Stimulated activated naive CD8-positive, alpha-beta T cell treated with anti-CD3 and anti-CD28 coated beads, Interleukin-15, amount 100 ng/mL, for 72 hours (primary cell): ENCODE data around the gene LMO4.

Experiments
- ATAC-seq: fragments of 150-1000 bp; cut with Tn5 transposase; 2 replicates; pipeline ENCODE4 v1.10.0; 2021; ENCODE audit warnings: mild to moderate bottlenecking, moderate library complexity
- DNase-seq, 2 donors: peaks; one replicate each; pipeline ENCODE4 v3.0.0; 2021 to 2022
- H3K27ac Mint-ChIP-seq, 2 donors: one replicate each; pipeline ENCODE4 v1.8.0; 2022; ENCODE audit warnings: mild to moderate bottlenecking in 2 of 2, mixed read lengths in 2 of 2, moderate library complexity in 2 of 2
- H3K27me3 Mint-ChIP-seq: one replicate; pipeline ENCODE4 v1.8.0; 2022; ENCODE audit warnings: mixed read lengths
- H3K4me1 Mint-ChIP-seq: one replicate; pipeline ENCODE4 v1.8.0; 2022; ENCODE audit warnings: mild to moderate bottlenecking, mixed read lengths
- H3K4me3 Mint-ChIP-seq, 2 donors: one replicate each; pipeline ENCODE4 v1.8.0; 2022; ENCODE audit warnings: mild to moderate bottlenecking in 2 of 2, mixed read lengths in 2 of 2, moderate library complexity in 1 of 2
- H3K9me3 Mint-ChIP-seq, 2 donors: one replicate each; pipeline ENCODE4 v1.8.0; 2022; ENCODE audit warnings: mixed read lengths in 2 of 2

LMO4 gene

GRCh38 chr1:87368907-87369306, 40.2 kb downstream of the LMO4 start:
- no peak for DNase-seq
- ATAC-seq = no peak
- Mint-ChIP-seq H3K27me3 (no peaks in the 10 kb centered on the region), H3K27ac (no peak overlapping the region), H3K9me3 (peaks cover 0 to 7% of the 10 kb centered on the region in 2 donors), H3K4me3 (no peak overlapping the region), H3K4me1 (no peaks in the 10 kb centered on the region)

DNA sequence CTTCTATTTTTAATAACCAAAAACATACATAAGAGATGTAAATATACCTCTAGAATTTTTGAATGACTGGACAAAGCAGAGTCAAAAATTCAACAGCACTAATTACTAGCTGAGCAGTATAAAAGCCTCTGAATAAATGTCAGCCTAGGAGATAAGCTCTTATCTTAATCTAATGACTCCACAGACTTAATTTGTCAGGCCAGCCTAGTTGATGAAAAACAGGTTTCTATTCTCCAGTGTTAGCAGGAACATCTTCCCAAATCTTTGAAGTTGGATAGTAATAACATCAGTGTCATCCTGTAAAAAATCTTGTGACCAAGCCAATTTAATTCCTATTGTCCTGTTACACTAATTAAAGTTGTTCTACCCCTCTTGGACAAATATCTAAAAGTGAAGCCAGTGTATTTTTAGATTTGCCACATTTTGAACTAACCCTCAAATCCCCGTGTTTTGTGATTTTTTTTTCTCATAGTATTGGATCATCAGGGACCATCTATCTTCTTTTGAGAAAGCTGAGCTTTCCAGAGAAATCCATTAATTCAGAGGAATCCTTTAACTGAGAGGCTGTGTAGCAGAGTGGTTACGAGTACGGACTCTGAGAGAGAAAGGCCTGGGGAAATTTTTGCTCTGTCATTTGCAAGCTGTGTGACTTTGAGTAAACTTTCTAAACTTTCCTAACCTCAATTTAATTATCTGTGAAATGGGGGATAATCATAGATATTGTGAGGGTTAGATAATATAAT, 41.2 kb downstream of the LMO4 start:
- Mint-ChIP-seq H3K27ac (no peak overlapping the region), H3K4me1 (no peaks in the 10 kb centered on the region), H3K27me3 (no peaks in the 10 kb centered on the region), H3K9me3 (peaks cover 0 to 7% of the 10 kb centered on the region in 2 donors), H3K4me3 (no peak overlapping the region)
- ATAC-seq (no peak), DNase-seq (no peak)

DNA sequence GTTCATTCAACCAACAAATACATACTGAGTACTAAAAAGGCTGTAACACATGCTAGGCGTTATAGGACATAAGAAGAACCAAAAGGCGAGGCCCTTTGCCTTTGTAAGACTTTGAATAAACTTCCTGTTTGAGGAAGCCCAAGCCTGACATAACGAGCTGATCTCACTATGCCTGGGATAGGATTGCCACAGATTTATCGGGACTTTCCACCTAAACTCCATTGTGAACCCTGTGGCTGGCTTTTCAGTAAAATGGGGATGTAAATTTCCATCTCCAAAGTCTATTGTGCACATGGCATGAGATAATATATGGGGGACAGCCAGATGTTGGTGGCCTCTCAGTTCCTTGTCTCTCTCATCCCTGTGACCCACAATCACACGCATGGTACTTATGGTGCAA, 41.9 kb downstream of the LMO4 start:
- no peak overlapping the region for H3K27ac Mint-ChIP-seq
- no peaks in the 10 kb centered on the region for H3K4me1 Mint-ChIP-seq
- ATAC-seq (no peak), DNase-seq (no peak)
- peaks cover 0 to 7% of the 10 kb centered on the region in 2 donors for H3K9me3 Mint-ChIP-seq
- no peak overlapping the region for H3K4me3 Mint-ChIP-seq
- H3K27me3 Mint-ChIP-seq = no peaks in the 10 kb centered on the region

GRCh38 chr1:87379306-87379705, 50.6 kb downstream of the LMO4 start:
- Mint-ChIP-seq H3K4me3 (no peak overlapping the region), H3K27ac (no peak overlapping the region), H3K27me3 (peaks cover 9% of the 10 kb centered on the region), H3K9me3 (peaks cover 20 to 42% of the 10 kb centered on the region in 2 donors), H3K4me1 (no peaks in the 10 kb centered on the region)
- DNase-seq (no peak), ATAC-seq (no peak)

DNA sequence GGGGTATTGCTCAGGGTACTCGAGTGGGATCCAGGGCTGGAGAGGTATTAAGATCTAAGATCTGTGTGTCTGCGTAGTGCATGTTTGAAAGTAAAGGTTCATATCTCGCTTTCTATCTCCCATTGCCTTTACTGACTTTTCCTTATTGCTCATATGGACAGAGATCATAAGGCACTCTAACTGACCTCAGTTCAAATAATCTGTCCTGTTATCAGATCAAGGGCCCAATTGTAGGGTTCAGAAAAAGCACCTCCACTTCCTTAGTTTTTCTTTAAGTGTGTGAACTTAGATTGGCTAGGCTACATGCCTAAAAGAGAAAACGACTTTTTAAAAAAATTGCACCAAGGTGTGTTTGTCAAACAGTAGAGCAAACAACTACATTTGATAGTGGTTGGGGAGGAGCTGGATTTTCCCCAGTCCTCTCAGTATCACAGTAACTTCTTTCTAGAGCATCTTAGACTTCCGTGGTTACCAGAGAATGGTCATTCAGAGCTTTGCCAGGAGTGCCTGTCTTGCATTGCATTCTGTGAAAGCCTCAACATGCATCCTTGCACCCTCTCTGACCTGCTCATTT, 57.6 kb downstream of the LMO4 start:
- H3K4me3 Mint-ChIP-seq = no peak overlapping the region
- H3K27ac Mint-ChIP-seq = no peak overlapping the region
- H3K9me3 Mint-ChIP-seq = peaks cover 0 to 4% of the 10 kb centered on the region in 2 donors
- peaks cover 9% of the 10 kb centered on the region for H3K27me3 Mint-ChIP-seq
- no peaks in the 10 kb centered on the region for H3K4me1 Mint-ChIP-seq
- no peak for ATAC-seq
- DNase-seq = no peak

- no peaks in the 10 kb centered on the region for H3K4me1 Mint-ChIP-seq
- DNase-seq = no peak
- no peak overlapping the region for H3K4me3 Mint-ChIP-seq
- ATAC-seq = no peak
- peaks cover 7% of the 10 kb centered on the region for H3K27me3 Mint-ChIP-seq
- H3K9me3 Mint-ChIP-seq = peaks cover 0 to 4% of the 10 kb centered on the region in 2 donors
- no peak overlapping the region for H3K27ac Mint-ChIP-seq
Measured at GRCh38 chr1:87388411-87388810, 59.7 kb downstream of the LMO4 start.

- peaks cover 1% of the 10 kb centered on the region for H3K27me3 Mint-ChIP-seq
- H3K9me3 Mint-ChIP-seq = peaks cover 0 to 4% of the 10 kb centered on the region in 2 donors
Measured at GRCh38 chr1:87389011-87389410, 60.3 kb downstream of the LMO4 start.

GRCh38 chr1:87389546-87389945, 60.9 kb downstream of the LMO4 start:
- DNase-seq (no peak), ATAC-seq (no peak)
- H3K27ac Mint-ChIP-seq = no peak overlapping the region
- H3K27me3 Mint-ChIP-seq = no peaks in the 10 kb centered on the region
- H3K4me1 Mint-ChIP-seq = no peaks in the 10 kb centered on the region
- H3K4me3 Mint-ChIP-seq = no peak overlapping the region
- peaks cover 0 to 4% of the 10 kb centered on the region in 2 donors for H3K9me3 Mint-ChIP-seq

More at GRCh38 chr1:87389011-87389410, 60.3 kb downstream of the LMO4 start:
- no peak overlapping the region for H3K27ac Mint-ChIP-seq
- DNase-seq = no peak
- no peaks in the 10 kb centered on the region for H3K4me1 Mint-ChIP-seq
- no peak for ATAC-seq
- H3K4me3 Mint-ChIP-seq = no peak overlapping the region

GRCh38 chr1:87392248-87393192, 63.8 kb downstream of the LMO4 start:
- DNase-seq (no peak), ATAC-seq (no peak)
- Mint-ChIP-seq H3K27me3 (no peaks in the 10 kb centered on the region), H3K4me1 (no peaks in the 10 kb centered on the region), H3K9me3 (peaks cover 0 to 4% of the 10 kb centered on the region in 2 donors), H3K4me3 (no peak overlapping the region), H3K27ac (no peak overlapping the region)

- no peak for ATAC-seq
- no peak for DNase-seq
- Mint-ChIP-seq H3K27ac (peak overlapping the region in 1 of 2 donors; percentile 63), H3K27me3 (no peaks in the 10 kb centered on the region), H3K4me1 (no peaks in the 10 kb centered on the region), H3K4me3 (no peak overlapping the region), H3K9me3 (peaks cover 0 to under 1% of the 10 kb centered on the region in 2 donors)
Measured at GRCh38 chr1:87393445-87394085, 64.9 kb downstream of the LMO4 start.

GRCh38 chr1:87394513-87394912, 65.8 kb downstream of the LMO4 start:
- ATAC-seq = no peak

GRCh38 chr1:87394982-87395381, 66.3 kb downstream of the LMO4 start:
- Mint-ChIP-seq H3K27me3 (no peaks in the 10 kb centered on the region), H3K9me3 (no peaks in the 10 kb centered on the region), H3K27ac (no peak overlapping the region), H3K4me1 (no peaks in the 10 kb centered on the region), H3K4me3 (no peak overlapping the region)
- ATAC-seq = no peak
- no peak for DNase-seq

More at GRCh38 chr1:87394513-87394912, 65.8 kb downstream of the LMO4 start:
- Mint-ChIP-seq H3K4me1 (no peaks in the 10 kb centered on the region), H3K4me3 (no peak overlapping the region), H3K9me3 (no peaks in the 10 kb centered on the region), H3K27ac (no peak overlapping the region), H3K27me3 (no peaks in the 10 kb centered on the region)
- DNase-seq = no peak
